Fibroblast of pulmonary artery (primary cell): ENCODE data around the gene CCDC34.

ENCODE experiments used
- DNase-seq: peaks from one replicate; pipeline ENCODE4 v3.0.0-alpha.2; 2010; ENCODE audit warnings: low read depth
- H3K4me3 ChIP-seq: replicated peaks from 2 replicates; pipeline ENCODE4 v1.5.1; 2011; ENCODE audit warnings: low read depth, mild to moderate bottlenecking, control low read depth, low read length, moderate library complexity
- TF ChIP-seq, protein P1 (sequence below): IDR thresholded peaks from 2 replicates; pipeline ENCODE4 v1.5.1; 2011; ENCODE audit warnings: mild to moderate bottlenecking, control low read depth, low read length, inconsistent platforms; ENCODE audit errors: missing control alignments

Gene CCDC34

DNA sequence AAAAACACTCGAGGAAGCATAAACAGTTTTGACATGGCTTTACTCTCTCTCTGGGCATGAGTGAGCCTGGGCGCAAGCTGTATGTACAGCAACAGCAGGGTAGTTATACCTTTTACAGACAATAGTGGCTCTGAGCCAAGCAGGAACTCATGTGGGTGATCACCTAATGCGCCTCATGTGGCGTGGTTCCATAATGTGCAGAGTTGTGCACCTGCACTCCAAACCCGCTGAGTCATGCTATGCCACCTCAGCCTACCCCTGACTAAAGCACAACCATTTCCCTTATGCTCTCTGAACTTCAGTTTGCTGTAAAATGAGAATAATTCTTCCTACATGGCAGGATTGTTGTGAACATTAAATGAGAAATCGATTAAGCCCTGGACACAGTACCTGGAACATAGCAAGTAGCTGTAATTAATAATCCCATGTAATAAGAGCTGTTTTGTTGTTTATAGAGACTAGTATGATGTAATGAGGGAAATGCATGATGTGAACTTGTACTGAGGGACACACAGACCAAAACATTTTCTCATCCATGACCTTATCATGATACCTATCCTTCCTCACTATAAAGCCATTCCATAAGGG lies 71.6 kb downstream of the CCDC34 start:
- TF ChIP-seq, protein P1, sequence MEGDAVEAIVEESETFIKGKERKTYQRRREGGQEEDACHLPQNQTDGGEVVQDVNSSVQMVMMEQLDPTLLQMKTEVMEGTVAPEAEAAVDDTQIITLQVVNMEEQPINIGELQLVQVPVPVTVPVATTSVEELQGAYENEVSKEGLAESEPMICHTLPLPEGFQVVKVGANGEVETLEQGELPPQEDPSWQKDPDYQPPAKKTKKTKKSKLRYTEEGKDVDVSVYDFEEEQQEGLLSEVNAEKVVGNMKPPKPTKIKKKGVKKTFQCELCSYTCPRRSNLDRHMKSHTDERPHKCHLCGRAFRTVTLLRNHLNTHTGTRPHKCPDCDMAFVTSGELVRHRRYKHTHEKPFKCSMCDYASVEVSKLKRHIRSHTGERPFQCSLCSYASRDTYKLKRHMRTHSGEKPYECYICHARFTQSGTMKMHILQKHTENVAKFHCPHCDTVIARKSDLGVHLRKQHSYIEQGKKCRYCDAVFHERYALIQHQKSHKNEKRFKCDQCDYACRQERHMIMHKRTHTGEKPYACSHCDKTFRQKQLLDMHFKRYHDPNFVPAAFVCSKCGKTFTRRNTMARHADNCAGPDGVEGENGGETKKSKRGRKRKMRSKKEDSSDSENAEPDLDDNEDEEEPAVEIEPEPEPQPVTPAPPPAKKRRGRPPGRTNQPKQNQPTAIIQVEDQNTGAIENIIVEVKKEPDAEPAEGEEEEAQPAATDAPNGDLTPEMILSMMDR, result no peak
- H3K4me3 ChIP-seq, result no peak overlapping the region
- no peak for DNase-seq

DNA sequence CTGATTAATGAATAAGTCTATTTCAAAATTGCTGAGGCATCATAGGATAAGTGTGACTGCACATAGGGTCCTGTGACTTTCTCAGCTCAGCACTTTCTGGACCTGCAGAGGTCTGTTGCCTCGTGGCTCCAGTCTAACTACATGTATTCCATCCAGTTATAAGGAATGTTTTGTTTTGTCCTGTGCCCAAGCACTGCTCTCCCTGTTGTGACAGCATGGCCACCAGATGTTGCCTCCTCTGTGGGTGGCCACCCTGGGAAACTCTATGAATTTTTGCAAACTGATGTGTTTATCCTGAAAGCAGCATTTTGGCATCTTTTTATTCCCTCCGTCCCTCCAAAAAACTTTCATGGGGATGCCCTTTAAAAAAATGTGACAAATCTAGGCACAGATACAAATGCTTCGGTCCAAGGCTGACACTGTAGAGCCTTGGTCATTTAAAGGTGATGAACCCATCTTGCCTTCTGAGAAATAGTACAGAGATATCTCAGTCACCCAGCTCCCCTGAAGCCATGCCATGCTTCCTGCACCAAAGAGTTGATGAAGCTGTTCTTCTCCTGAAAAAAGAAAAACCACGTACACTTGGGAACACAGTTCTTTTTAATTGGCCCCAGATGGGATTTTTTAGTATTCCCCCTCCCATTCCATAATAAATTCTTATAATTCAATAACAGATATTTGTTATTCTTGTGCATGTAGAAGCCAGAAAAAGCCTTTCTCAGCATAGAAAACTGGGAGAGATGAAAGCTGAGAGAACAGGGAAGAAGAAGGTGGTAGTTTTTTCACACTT lies 72.6 kb downstream of the CCDC34 start:
- no peak overlapping the region for H3K4me3 ChIP-seq
- TF ChIP-seq, protein P1, result no peak
- DNase-seq, result no peak
